Head of caudate nucleus (tissue), 42 donors: Measurements from ENCODE around the gene CDKN3.
"Not testable (repeated sequence)": the region's sequence is repeated elsewhere in the genome, so short reads cannot be mapped to it uniquely, and the experiment has no call there.

Source experiments
- DNase-seq, 42 donors: peaks; one replicate each; pipeline versions ENCODE4 v3.0.0 to v3.0.0-alpha.2; 2020 to 2021; ENCODE audit warnings: mixed read lengths in 7 of 42
- intact Hi-C: fragments of 100-400 bp; cut with DNase I; formaldehyde crosslinking; loops from one replicate; pipeline ENCODE4 v1.15.0; 2022

The CDKN3 gene

DNA sequence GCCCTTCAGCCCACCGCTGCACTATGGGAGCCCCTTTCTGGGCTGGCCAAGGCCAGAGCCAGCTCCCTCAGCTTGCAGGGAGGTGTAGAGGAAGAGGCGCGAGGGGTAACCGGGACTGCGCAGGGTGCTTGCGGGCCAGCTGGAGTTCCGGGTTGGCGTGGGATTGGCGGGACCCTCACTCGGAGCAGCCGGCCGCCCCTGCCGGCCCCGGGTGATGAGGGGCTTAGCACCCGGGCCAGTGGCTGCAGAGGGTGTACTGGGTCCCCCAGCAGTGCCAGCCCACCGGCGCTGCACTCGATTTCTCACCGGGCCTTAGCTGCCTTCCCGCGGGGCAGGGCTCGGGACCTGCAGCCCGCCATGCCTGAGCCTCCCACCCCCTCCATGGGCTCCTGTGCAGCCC lies 46.2 kb downstream of the CDKN3 start:
- DNase-seq = not testable (repeated sequence)
- intact Hi-C loops = loop anchor here (5.0 kb wide), 1 partner anchor 64 kb away; the partner anchor contains the start of gene CGRRF1

DNA sequence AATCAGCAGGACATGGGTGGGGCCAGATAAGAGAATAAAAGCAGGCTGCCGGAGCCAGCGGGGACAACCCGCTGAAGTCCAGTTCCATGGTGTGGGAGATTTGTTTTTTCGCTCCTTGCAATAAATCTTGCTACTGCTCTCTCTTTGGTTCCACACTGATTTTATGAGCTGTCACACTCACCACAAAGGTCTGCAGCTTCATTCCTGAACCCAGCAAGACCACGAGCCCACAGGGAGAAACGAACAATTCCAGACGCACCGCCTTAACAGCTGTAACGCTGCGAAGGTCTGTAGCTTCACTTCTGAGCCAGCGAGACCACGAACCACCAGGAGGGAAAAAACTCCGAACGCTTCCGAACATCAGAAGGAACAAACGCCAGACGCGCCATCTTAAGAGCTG lies 47.2 kb downstream of the CDKN3 start:
- intact Hi-C loops = loop anchor here (5.0 kb wide), 1 partner anchor 63 kb away; the partner anchor contains the start of gene CGRRF1
- DNase-seq = no peak

DNA sequence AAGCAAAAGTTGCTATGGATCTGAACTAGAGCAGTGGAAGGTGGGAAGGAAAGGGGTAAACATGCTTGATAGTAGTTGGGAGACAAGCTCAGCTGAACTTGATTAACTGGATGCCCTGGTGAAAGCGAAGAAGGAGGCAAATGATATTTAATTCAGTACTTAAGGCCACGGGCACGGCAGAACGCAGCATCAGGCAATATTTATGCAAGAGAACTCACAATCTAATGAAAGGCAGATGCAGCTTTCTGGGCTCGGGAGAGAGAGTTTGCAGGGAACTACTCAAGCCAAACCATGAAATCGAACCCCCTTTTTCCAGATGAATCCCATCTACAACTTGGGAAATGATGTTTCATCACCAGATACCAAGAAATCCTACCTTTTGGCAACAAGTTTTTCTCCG lies 47.9 kb downstream of the CDKN3 start:
- no peak for DNase-seq

DNA sequence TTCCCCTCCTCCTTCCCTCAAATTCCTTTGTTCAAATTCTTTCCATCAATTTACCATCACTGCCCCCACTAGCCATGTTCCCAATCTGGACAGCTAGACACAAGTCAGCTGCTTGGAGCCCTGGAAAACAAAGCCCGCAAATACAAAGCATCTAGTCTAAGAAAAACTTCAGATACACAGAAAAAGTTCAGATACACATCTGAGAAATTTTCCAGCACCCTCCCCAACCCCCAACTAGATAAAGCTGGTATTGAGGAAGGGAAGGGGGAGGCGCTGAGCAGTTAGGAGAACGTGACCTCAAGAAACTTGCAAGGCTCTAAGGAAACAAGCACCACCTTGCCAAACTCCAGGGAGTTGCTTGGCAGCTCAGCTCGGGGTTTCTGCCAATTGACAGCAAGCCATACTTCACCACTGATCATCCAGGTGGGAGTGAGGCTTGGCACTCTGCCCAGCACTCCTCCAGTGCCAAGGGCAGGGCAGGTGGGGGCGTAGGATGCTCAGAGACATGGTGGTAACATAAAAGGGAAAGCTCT lies 49.4 kb downstream of the CDKN3 start:
- intact Hi-C loops = no loop called here
- peak; percentile 61 to 95 (median 84) for DNase-seq

More for the DNA sequence above, 47.9 kb downstream of the CDKN3 start:
- intact Hi-C loops = loop anchor here (5.0 kb wide), 1 partner anchor 63 kb away; the partner anchor contains the start of gene CGRRF1

DNA sequence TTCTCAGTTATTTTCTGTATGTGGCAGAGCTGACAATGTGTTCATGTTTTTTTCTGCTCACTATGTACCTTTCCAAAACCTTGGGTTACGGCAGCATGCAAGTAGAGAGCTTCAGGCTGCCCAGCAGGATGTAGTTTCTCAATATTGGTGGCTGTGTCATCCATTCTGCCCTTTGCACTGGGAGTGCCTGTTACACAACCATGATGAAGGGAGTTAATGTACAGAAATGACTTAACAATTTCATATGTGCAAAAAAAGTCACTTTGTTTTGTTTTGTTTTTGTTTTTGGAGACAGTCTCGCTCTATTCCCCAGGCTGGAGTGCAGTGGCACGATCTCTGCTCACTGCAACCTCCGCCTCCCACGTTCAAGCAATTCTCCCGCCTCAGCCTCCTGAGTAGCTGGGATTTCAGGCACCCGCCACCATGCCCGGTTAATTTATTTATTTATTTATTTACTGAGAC lies 50.5 kb downstream of the CDKN3 start:
- intact Hi-C loops = no loop called here
- no peak for DNase-seq

DNA sequence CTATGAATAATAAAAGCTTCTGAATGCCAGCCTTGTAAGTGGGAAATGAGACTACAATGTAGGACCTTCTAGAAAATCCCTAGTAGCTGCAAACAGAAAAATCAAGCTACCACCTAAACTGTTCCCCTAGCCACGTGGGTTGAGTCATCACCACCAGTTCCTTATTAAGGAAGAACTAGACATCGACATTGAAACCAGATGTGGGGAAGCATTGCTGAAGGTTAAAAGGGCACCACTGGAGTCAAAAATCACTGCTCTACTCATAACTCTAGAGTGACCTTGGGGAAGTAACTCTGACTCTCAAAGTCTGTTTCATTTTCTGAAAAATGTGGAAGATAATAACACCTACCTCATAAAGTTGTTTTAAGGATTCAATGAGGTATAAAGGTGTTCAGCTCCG lies 53.7 kb downstream of the CDKN3 start:
- peak in 1 of 42 donors; percentile 19 for DNase-seq
- intact Hi-C loops = no loop called here

DNA sequence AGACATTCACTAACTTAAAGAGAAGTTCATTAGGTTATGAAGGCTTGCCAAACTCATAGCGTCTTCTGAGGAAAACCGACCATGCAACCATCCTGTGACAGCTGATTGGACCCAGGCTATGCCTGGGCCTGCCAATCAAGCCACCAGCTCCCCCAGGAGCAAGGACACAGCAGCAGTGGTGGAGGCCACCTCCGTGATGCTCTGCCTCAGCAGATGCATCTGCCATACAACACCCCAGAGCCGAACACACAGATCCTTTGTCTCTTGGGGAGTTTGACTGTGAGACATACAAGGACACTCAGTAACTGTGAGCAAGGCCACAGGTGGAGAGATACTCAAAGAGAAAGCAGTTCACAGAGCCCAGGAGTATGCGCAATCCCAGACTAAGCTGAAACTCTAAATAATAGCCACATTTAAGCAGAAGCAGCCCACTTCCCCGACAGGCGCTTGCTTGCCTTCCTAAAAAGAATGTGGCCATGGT lies 54.4 kb downstream of the CDKN3 start:
- intact Hi-C loops = no loop called here
- no peak for DNase-seq

DNA sequence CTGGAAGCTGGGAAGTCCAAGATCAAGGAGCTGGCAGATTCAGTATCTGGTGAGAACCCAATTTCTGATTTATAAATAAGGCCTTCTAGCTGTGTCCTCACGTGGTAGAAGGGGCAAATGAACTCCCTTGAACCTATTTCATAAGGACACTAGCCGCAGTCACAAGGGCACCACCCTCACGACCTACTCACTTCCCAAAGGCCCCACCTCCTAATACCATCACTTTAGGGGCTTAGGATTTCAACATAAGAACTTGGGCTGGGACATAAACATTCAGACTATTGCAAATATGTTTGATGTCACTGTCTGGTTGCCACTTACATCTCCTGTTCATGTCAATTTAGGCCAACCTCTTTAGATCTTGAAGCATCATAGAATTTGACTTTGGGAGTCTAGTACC lies 55.2 kb downstream of the CDKN3 start:
- intact Hi-C loops = no loop called here
- DNase-seq = no peak

DNA sequence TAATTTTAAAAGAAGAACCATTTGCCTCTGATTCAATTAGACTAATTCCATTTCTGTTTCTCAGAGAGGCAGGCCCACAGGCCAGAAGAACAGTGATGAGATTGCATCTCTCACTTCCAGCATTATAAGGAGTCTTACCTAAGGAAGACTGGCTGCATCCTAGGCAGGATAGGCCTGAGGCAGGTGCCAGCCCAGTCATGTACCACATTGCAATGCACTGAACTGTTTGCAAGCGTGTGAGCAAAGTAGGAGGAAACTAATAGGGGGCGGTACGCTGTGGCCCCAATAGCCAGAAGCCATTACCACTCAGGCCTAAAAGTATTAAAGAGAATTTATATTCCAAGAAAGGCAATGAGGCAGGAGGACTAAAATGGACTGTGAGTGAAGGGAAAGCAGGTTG lies 56.4 kb downstream of the CDKN3 start:
- no peak for DNase-seq
- intact Hi-C loops = no loop called here

DNA sequence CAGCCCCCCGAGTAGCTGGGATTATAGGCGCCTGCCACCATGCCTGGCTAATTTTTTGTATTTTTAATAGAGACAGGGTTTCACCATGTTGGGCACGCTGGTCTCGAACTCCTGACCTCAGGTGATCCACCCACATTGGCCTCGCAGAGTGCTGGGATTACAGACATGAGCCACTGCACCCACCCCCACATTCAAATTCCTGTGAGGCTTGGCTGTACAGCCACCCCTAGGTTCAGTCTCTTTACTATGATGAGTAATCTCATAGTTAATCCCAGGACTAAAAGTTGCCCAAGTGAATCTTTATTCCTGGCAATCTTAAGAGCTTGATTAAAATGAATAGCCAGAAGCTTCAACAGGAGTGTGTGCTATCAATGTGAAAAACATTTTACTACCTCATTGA lies 57.2 kb downstream of the CDKN3 start:
- DNase-seq, intact Hi-C loops: not testable (repeated sequence)

DNA sequence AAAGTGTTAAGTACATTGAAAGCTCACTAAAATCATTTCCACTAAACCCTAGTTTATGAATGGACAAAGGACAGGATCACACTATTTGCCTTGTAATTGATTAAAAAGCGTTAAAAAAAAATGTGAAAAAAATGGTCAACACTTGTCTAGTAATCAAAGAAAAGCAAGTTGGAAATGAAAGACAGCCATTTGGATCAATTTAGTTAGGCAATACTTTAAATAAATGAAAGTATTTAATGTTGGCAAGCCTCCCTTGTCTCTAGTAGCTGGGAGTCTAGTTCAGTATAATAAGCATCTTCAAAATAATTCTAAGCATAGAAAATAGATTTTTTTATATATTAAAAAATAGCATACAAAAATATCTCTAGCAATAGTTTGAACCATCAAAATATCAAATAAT lies 58.6 kb downstream of the CDKN3 start:
- no peak for DNase-seq
- intact Hi-C loops = no loop called here

DNA sequence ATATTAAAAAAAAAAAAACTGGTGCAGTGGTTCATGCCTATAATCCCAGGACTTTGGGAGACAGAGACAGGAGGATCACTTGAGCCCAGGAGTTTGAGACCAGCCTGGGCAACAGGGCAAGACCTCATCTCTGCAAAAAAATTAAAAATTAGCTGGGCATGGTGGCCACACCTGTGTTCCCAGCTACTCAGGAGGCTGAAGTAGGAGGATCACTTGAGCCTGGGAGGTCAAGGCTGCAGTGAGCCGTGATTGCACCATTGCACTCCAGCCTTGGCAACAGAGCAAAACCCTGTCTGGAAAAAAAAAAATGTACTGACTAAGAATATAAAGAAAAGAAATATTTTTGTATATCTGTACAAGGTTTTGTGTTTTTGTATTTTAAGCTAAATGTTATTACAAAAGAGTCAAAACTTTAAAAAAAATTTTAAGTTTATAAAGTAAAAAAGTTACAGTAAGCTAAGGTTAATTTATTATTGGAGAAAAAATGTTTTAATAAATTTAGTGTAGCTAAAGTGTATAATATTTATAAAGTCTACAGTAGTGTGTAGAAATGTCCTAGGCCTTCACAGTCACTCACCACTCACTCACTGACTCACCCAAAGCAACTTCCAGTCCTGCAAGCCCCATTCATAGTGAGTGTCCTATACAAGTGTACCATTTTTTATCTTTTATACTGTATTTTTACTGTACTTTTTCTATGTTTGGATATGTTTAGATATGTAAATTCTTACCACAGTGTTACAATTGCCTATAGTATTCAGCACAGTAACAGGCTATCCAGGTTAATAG lies 60.2 kb downstream of the CDKN3 start:
- intact Hi-C loops, DNase-seq: not testable (repeated sequence)

DNA sequence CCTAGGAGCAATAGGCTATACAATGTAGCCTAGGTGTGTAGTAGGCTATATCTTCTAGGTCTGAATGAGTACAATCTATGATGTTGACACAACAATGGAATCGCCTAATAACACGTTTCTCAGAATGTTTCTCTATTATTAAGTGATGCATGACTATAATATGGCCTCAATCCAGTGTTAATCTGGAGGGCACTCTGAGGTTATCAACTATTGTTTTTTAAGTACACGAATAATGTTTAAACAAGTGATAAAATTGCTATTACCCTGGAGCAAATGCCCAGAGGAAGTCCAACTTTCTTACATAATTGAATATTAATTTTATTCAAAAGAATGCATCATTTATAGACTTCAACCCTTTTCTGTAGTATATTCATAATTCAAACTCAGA lies 60.8 kb downstream of the CDKN3 start:
- intact Hi-C loops = no loop called here
- DNase-seq = no peak

DNA sequence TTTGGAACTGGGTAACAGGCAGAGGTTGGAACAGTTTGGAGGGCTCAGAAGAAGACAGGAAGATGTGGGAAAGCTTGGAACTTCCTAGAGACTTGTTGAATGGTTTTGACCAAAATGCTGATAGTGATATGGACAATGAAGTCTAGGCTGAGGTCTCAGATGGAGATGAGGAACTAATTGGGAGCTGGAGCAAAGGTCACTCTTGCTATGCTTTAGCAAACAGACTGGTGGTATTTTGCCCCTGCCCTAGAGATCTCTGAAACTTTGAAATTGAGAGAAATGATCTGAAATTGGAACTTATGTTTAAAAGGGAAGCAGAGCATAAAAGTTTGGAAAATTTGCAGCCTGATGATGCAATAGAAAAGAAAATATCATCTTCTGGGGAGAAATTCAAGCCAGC lies 61.7 kb downstream of the CDKN3 start:
- intact Hi-C loops, DNase-seq: not testable (repeated sequence)

DNA sequence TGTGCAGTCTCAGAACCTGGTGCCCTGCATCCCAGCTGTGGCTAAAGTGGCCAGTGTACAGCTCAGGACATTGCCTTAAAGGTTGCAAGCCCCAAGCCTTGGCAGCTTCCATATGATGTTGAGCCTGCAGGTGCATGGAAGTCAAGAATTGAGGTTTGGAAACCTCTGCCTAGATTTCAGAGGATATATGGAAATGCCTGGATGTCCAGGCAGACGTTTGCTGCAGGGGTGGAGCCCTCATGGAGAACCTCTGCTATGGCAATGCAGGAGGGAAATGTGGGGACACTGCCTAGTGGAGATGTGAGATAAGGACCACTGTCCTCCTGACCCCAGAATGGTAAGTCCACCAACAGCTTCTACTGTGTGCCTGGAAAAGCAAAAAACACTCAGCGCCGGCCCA lies 62.3 kb downstream of the CDKN3 start:
- no peak for DNase-seq
- intact Hi-C loops = no loop called here

DNA sequence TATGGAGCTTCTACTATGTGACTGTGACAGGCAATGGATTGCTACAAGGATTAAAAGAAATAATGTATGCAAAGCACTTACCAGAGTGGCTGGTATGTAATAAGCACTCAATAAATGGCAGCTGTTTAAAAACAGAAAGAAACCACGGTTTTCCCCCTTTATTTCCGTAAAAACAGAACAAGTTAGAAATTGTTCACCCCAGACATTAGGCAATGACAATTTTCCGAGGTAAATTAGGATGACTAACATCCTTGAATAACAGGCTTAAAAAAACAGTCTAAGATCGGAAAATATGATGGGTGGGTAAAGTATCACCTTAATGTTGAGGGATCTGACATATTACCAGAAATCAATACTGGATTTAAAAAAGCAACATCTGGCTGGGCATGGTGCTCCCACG lies 65.2 kb downstream of the CDKN3 start:
- intact Hi-C loops = no loop called here
- DNase-seq = no peak

DNA sequence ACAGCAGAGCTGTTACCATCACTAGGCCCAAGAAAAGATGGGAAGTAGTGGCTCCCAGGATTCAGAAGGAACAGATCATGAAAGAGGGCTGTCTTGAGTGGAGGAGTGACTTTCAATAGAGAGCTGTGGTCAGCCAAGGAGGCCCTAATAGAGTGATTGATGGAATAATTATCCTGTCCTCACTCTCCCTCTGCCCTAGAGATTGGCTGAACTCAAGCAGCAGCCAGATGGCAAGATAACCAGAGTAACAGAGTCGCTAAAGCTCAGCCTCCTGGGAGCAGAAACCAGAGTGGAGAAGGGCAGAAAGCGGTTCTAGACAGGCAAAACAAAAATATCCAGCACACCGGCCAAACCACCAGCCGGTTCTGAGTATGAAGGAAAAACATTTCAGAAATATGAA lies 68.8 kb downstream of the CDKN3 start:
- DNase-seq = no peak
- intact Hi-C loops = no loop called here

DNA sequence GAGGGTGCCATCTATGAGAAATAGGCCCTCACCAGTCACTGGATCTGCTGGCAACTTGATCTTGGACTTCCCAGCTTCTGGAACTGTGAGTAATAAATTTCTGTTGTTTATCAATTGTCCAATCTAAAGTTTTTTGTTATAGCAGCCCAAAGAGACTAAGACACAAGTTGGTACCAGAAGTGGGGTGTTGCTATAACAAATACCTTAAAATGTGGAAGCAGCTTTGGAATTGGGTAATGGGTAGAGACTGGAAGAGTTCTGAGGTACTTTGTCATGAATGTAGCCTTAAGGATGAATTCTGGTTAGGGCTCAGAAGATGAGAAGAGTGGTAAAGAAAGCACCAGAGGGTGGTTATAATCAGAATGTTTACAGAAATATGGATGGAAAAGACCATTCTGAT lies 70.5 kb downstream of the CDKN3 start:
- no peak for DNase-seq
- intact Hi-C loops = no loop called here
